Left lung (tissue), 10 donors: ENCODE measurements around the gene CCDC40. TPM values are rescaled to one million over a fixed set of nuclear protein-coding genes. Genes with fewer than 3 reads are reported as not detected.

ENCODE experiments used
- ATAC-seq: fragments of 200-7000 bp; cut with Tn5 transposase; one replicate; pipeline ENCODE4 v1.9.1; 2020; ENCODE audit warnings: moderate library complexity
- DNase-seq, 4 donors: peaks; one replicate each; pipeline ENCODE4 v3.0.0-alpha.2; 2013 to 2020
- H3K27ac ChIP-seq, 2 donors: fragments of 200-600 bp; sonication (generic) in 1 of 2; one replicate each; pipeline versions ENCODE4 v1.5.0 to v1.8.0; 2020 to 2021
- H3K27me3 ChIP-seq, 2 donors: fragments of 200-600 bp; sonication (generic) in 1 of 2; one replicate each; pipeline versions ENCODE4 v1.5.0 to v1.8.0; 2020 to 2021
- H3K36me3 ChIP-seq, 2 donors: fragments of 200-600 bp; sonication (generic) in 1 of 2; one replicate each; pipeline versions ENCODE4 v1.5.0 to v1.8.0; 2020 to 2021
- H3K4me1 ChIP-seq, 2 donors: fragments of 200-600 bp; one replicate each; pipeline ENCODE4 v1.8.0; 2021
- H3K4me3 ChIP-seq, 2 donors: fragments of 200-600 bp; sonication (generic) in 1 of 2; one replicate each; pipeline versions ENCODE4 v1.5.0 to v1.8.0; 2020 to 2021; ENCODE audit warnings: mild to moderate bottlenecking in 1 of 2
- H3K9me3 ChIP-seq, 2 donors: fragments of 200-600 bp; sonication (generic) in 1 of 2; one replicate each; pipeline versions ENCODE4 v1.5.0 to v1.8.0; 2020 to 2021
- CTCF ChIP-seq, 2 donors: fragments of 200-600 bp; sonication (generic) in 1 of 2; IDR thresholded peaks; one replicate each; pipeline versions ENCODE4 v1.5.0 to v1.8.0; 2021; ENCODE audit warnings: antibody characterized with exemption in 2 of 2
- intact Hi-C, 2 donors: fragments of 100-400 bp; cut with DNase I; formaldehyde crosslinking; loops; one replicate each; pipeline versions ENCODE4 v1.11.2 to v1.14.2; 2022
- polyA plus RNA-seq, 6 donors: library from polyadenylated mRNA; unstranded; fragments of 120-200 nt; gene quantifications; one replicate each; pipeline ENCODE4 v1.2.1, GENCODE V29; 2013; ENCODE audit not compliant: insufficient read length in 6 of 6
- total RNA-seq, 2 donors: library from RNA; stranded (reverse); fragmentation: NEBNext Ultra II Directional; extraction: Animal tissue kit (Norgen Biotek cat#: 25700); gene quantifications; one replicate each; pipeline ENCODE4 v1.2.1, GENCODE V29; 2021
- donor health status: DM: no; HTN: yes; CAD: no.
- donor health status: DM: no; HTN: no; CAD: no.

Gene CCDC40
- total and polyA plus RNA-seq, 8 donors: 8.0 to 15.2 (median 11.5) TPM

GRCh38 chr17:80119271-80119791, 82.9 kb downstream of the CCDC40 start:
- Histone ChIP-seq H3K9me3 (no peaks in the 10 kb centered on the region), H3K27me3 (peaks cover 0 to 5% of the 10 kb centered on the region in 2 donors), H3K36me3 (peaks cover 0 to 20% of the 10 kb centered on the region in 2 donors), H3K27ac (no peak overlapping the region), H3K4me3 (no peak overlapping the region), H3K4me1 (no peaks in the 10 kb centered on the region)
- TF ChIP-seq CTCF (IDR thresholded peaks at IDR 0.05): no peak
- DNase-seq: no peak
- intact Hi-C loops: no loop called here
- ATAC-seq: no peak

DNA sequence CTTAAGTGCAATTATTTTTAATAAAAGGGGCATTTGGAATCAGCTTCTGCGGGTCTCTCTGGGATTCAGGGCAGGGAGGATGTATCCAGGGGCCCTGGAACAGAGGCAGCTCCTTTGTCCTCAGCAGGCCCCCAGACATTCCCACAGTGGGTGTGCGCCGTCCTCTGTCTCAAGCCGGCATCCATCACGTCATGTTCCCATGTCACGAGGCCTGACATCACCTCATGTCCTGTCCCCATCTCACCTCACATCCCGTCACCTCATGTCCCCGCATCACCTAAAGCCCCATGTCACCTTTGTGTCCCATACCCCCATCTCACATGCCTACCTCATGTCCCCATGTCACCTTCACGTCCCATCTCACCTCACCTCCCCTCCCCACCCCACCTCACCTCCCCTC, 83.4 kb downstream of the CCDC40 start:
- H3K27ac ChIP-seq: no peak overlapping the region
- no peak for ATAC-seq
- H3K36me3 ChIP-seq: peaks cover 0 to 20% of the 10 kb centered on the region in 2 donors
- DNase-seq: no peak
- TF ChIP-seq CTCF (IDR thresholded peaks at IDR 0.05): no peak
- no peak overlapping the region for H3K4me3 ChIP-seq
- no peaks in the 10 kb centered on the region for H3K4me1 ChIP-seq
- intact Hi-C loops: no loop called here
- peaks cover 0 to 10% of the 10 kb centered on the region in 2 donors for H3K27me3 ChIP-seq
- no peaks in the 10 kb centered on the region for H3K9me3 ChIP-seq

GRCh38 chr17:80122026-80122575, 85.7 kb downstream of the CCDC40 start:
- intact Hi-C loops: no loop called here
- Histone ChIP-seq H3K27me3 (peaks cover 0 to 12% of the 10 kb centered on the region in 2 donors), H3K9me3 (no peaks in the 10 kb centered on the region), H3K4me1 (no peaks in the 10 kb centered on the region), H3K27ac (no peak overlapping the region), H3K36me3 (peaks cover 0 to 20% of the 10 kb centered on the region in 2 donors), H3K4me3 (no peak overlapping the region)
- no peak for DNase-seq
- no peak for TF ChIP-seq CTCF (IDR thresholded peaks at IDR 0.05)
- no peak for ATAC-seq

DNA sequence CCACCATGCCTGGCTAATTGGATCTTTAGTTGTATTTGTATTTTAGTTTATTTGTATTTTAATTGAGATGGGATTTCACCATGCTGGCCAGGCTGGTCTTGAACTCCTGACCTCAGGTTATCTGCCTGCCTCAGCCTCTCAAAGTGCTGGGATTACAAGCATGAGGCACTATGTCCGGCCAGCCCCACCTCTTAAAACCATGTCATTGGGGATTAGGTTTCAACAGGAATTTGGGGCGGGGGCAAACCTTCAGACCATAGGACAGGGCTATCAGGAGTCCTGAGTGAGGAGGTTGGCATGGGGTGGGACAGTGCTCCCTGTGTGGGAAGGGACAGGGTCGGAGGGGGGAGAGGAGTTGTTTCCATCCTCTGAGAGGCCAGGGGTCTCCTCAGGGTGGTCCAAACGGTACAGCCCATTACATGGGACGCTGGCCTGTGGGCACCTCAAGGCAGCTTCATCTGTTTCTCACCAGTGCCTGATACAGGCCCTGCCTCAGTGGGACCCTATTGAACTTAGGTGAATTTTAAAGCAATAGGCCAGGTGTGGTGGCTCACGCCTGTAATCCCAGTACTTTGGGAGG, 86.6 kb downstream of the CCDC40 start:
- Histone ChIP-seq H3K27ac (no peak overlapping the region), H3K27me3 (peaks cover 0 to 12% of the 10 kb centered on the region in 2 donors), H3K4me3 (no peak overlapping the region), H3K4me1 (no peaks in the 10 kb centered on the region), H3K36me3 (peaks cover 0 to 16% of the 10 kb centered on the region in 2 donors), H3K9me3 (no peaks in the 10 kb centered on the region)
- intact Hi-C loops: no loop called here
- no peak for ATAC-seq
- no peak for DNase-seq
- TF ChIP-seq CTCF (IDR thresholded peaks at IDR 0.05): no peak

- intact Hi-C loops: no loop called here
- Histone ChIP-seq H3K27me3 (peaks cover 0 to 12% of the 10 kb centered on the region in 2 donors), H3K9me3 (no peaks in the 10 kb centered on the region), H3K27ac (no peak overlapping the region), H3K4me3 (no peak overlapping the region), H3K36me3 (peaks cover 0 to 10% of the 10 kb centered on the region in 2 donors), H3K4me1 (no peaks in the 10 kb centered on the region)
- ATAC-seq: no peak
- no peak for DNase-seq
- TF ChIP-seq CTCF (IDR thresholded peaks at IDR 0.05): no peak
Measured at GRCh38 chr17:80123791-80124190, 87.3 kb downstream of the CCDC40 start.
